Ishikawa (cell line): ENCODE results near the gene MAP2K6.

ENCODE experiments used
- TCF12 ChIP-seq: IDR thresholded peaks from 2 replicates; pipeline ENCODE4 v1.6.1; 2012; ENCODE audit warnings: low read depth
- TEAD4 ChIP-seq: IDR thresholded peaks from 2 replicates; pipeline ENCODE4 v1.6.1; 2012

GRCh38 chr17:69471406-69471805 is 56.9 kb downstream of the MAP2K6 start:
- no peak for TF ChIP-seq TCF12
- no peak for TF ChIP-seq TEAD4
